GM18517 (cell line): ENCODE results near the gene GOLGA5.
"Not testable (repeated sequence)": the region's sequence is repeated elsewhere in the genome, so short reads cannot be mapped to it uniquely, and the experiment has no call there.

Source experiments
- ATAC-seq: cut with Tn5 transposase; IDR thresholded peaks from one replicate; pipeline ENCODE4 v1.9.1; 2021; ENCODE audit warnings: mild to moderate bottlenecking, moderate library complexity; ENCODE audit not compliant: unreplicated experiment

Gene GOLGA5

GRCh38 chr14:92778868-92779565, 15.1 kb upstream of the GOLGA5 start:
- ATAC-seq, result not testable (repeated sequence)

- ATAC-seq, result no peak
These were observed 13.5 kb upstream of the GOLGA5 start for GRCh38 chr14:92780444-92781232.

GRCh38 chr14:92781350-92781749, 12.8 kb upstream of the GOLGA5 start:
- ATAC-seq, result no peak

- peak; percentile 70 for ATAC-seq
These were observed 10.2 kb upstream of the GOLGA5 start for GRCh38 chr14:92783813-92784431.

GRCh38 chr14:92785667-92786426, 8.3 kb upstream of the GOLGA5 start:
- ATAC-seq, result no peak

GRCh38 chr14:92786427-92786756, 7.7 kb upstream of the GOLGA5 start:
- no peak for ATAC-seq

- ATAC-seq, result no peak
These were observed 6.6 kb upstream of the GOLGA5 start for GRCh38 chr14:92787554-92787953.

GRCh38 chr14:92789457-92790089, 4.5 kb upstream of the GOLGA5 start:
- no peak for ATAC-seq

GRCh38 chr14:92792885-92793284, 1.2 kb upstream of the GOLGA5 start:
- no peak for ATAC-seq

GRCh38 chr14:92794547-92794941, 439 bp downstream of the GOLGA5 start:
- ATAC-seq, result no peak

- no peak for ATAC-seq
These were observed 856 bp downstream of the GOLGA5 start for GRCh38 chr14:92794961-92795360.

GRCh38 chr14:92797935-92798653, 4.0 kb downstream of the GOLGA5 start:
- ATAC-seq, result no peak

- no peak for ATAC-seq
These were observed 4.7 kb downstream of the GOLGA5 start for GRCh38 chr14:92798811-92799210.

GRCh38 chr14:92800012-92800411, 5.9 kb downstream of the GOLGA5 start:
- no peak for ATAC-seq

- ATAC-seq, result no peak
These were observed 6.4 kb downstream of the GOLGA5 start for GRCh38 chr14:92800525-92800924.

GRCh38 chr14:92801917-92802316, 7.8 kb downstream of the GOLGA5 start:
- ATAC-seq, result no peak

- no peak for ATAC-seq
These were observed 8.6 kb downstream of the GOLGA5 start for GRCh38 chr14:92802678-92803077.

GRCh38 chr14:92813201-92813600, 19.1 kb downstream of the GOLGA5 start:
- ATAC-seq, result no peak

- ATAC-seq, result no peak
These were observed 25.0 kb downstream of the GOLGA5 start for GRCh38 chr14:92819011-92819597.
